Prostate gland (tissue), 2 donors: Measurements from ENCODE around the gene VASN. TPM values are rescaled to one million over a fixed set of nuclear protein-coding genes. Genes with fewer than 3 reads are reported as not detected.
"Not testable (repeated sequence)": the region's sequence is repeated elsewhere in the genome, so short reads cannot be mapped to it uniquely, and the experiment has no call there.

ENCODE experiments used
- DNase-seq: peaks from one replicate; pipeline ENCODE4 v3.0.0-alpha.2; 2019; ENCODE audit warnings: low spot score
- H3K27ac ChIP-seq, 2 donors: fragments of 200-600 bp; sonication (generic); 2 replicates each; pipeline ENCODE4 v1.5.1; 2017 to 2019
- H3K27me3 ChIP-seq: fragments of 200-600 bp; sonication (generic); replicated peaks from 2 replicates; pipeline ENCODE4 v1.5.1; 2019; ENCODE audit not compliant: insufficient read depth
- H3K36me3 ChIP-seq, 2 donors: fragments of 200-600 bp; sonication (generic); 1 replicate in 1 of 2; 2 replicates in 1 of 2; pipeline versions ENCODE4 v1.5.1 to v1.8.1; 2017 to 2019
- H3K4me1 ChIP-seq: fragments of 200-600 bp; sonication (generic); replicated peaks from 2 replicates; pipeline ENCODE4 v1.5.1; 2019
- H3K4me3 ChIP-seq, 2 donors: fragments of 200-600 bp; sonication (generic); 2 replicates each; pipeline ENCODE4 v1.5.1; 2017 to 2019
- H3K9me3 ChIP-seq: fragments of 200-600 bp; sonication (generic); 2 replicates; pipeline ENCODE4 v1.5.1; 2017
- POLR2A ChIP-seq: fragments of 450-650 bp; IDR thresholded peaks from one replicate; pipeline ENCODE4 v1.6.1; 2016; ENCODE audit warnings: antibody characterized with exemption, mild to moderate bottlenecking
- POLR2AphosphoS5 ChIP-seq: sonication (generic); formaldehyde crosslinking; IDR thresholded peaks from one replicate; pipeline ENCODE4 v1.6.1; 2017; ENCODE audit warnings: antibody characterized with exemption
- WGBS: methylation state at CpG from one replicate; pipeline ENCODE4 v1.1.5; 2018; 5-methylcytosine and 5-hydroxymethylcytosine counted together
- intact Hi-C: fragments of 100-400 bp; cut with DNase I; formaldehyde crosslinking; loops from one replicate; pipeline ENCODE4 v1.14.2; 2022
- total RNA-seq, 2 donors: library from RNA; depleted of rRNA; stranded (reverse); fragments of >200 nt; gene quantifications; one replicate each; pipeline ENCODE4 v1.1.0, GENCODE V29; 2016
- TF ChIP-seq, protein P1 (sequence below), 4 experiments: fragments of 200-600 bp in 2 of 4; fragments of 450-650 bp in 2 of 4; sonication (generic) in 2 of 4; IDR thresholded peaks; 1 replicate in 3 of 4; 2 replicates in 1 of 4; pipeline ENCODE4 v1.5.1; 2016 to 2019; ENCODE audit warnings: antibody characterized with exemption in 4 of 4, mild to moderate bottlenecking in 2 of 4, moderate library complexity in 2 of 4

The VASN gene
- total RNA-seq, 2 donors from 2014 or later, result 13.1 to 97.4 TPM

DNA sequence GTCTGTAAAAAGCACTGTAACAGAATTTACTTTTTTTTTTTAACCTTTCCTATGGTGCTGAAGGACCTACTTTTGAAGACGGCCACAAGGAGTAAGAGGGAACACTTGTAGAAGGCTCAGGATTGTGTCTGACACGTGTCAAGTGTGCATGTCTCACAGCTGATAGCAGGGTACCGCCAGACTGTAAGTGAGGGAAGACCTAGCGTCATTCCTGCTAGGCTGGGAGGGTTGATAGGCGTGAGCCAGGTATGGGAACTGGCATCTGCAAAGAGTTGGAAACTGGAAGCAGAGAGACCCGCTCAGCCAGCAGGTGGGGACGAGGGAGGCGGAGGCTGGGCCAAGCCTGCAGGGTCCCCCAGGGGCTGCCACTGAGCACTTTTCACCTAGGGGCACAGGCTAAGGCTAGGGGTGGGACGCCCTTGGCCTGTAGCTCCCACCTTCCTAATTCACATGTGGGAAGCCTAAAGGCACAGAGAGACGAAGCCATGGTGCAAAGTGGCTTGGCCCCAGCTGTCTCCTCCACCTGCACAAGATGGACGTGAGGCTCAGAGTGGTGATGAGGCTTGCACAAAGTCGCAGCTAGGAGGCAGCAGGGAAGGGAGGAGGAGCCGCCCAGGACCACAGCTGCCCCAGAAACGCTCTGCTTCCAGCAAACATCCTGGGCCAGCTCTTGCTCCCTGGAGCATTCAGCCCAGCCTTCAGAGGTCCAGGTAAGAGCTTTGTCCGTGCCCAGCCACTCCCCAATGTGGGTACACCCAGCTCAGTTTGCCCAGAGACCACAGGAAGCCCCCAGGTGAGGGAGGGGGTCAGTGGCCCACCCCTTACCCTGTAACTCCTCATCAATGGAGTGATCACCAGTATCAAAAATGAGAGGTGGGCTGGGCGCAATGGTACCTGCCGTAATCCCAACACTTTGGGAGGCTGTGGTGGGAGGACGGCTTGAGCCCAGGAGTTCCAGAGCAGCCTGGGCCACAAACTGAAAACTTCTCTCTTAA is 18.9 kb downstream of the VASN start:
- 79% methylated on average over 18 of the region's 18 CpGs for WGBS
- TF ChIP-seq POLR2AphosphoS5 (no peak), POLR2A (no peak)
- TF ChIP-seq, protein P1, sequence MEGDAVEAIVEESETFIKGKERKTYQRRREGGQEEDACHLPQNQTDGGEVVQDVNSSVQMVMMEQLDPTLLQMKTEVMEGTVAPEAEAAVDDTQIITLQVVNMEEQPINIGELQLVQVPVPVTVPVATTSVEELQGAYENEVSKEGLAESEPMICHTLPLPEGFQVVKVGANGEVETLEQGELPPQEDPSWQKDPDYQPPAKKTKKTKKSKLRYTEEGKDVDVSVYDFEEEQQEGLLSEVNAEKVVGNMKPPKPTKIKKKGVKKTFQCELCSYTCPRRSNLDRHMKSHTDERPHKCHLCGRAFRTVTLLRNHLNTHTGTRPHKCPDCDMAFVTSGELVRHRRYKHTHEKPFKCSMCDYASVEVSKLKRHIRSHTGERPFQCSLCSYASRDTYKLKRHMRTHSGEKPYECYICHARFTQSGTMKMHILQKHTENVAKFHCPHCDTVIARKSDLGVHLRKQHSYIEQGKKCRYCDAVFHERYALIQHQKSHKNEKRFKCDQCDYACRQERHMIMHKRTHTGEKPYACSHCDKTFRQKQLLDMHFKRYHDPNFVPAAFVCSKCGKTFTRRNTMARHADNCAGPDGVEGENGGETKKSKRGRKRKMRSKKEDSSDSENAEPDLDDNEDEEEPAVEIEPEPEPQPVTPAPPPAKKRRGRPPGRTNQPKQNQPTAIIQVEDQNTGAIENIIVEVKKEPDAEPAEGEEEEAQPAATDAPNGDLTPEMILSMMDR (IDR thresholded peaks at IDR 0.05), result no peak
- Histone ChIP-seq H3K4me1 (no peaks in the 10 kb centered on the region), H3K9me3 (no peaks in the 10 kb centered on the region), H3K27me3 (no peaks in the 10 kb centered on the region), H3K4me3 (no peak overlapping the region), H3K27ac (no peak overlapping the region), H3K36me3 (no peaks in the 10 kb centered on the region)
- intact Hi-C loops, result no loop called here
- DNase-seq, result no peak

DNA sequence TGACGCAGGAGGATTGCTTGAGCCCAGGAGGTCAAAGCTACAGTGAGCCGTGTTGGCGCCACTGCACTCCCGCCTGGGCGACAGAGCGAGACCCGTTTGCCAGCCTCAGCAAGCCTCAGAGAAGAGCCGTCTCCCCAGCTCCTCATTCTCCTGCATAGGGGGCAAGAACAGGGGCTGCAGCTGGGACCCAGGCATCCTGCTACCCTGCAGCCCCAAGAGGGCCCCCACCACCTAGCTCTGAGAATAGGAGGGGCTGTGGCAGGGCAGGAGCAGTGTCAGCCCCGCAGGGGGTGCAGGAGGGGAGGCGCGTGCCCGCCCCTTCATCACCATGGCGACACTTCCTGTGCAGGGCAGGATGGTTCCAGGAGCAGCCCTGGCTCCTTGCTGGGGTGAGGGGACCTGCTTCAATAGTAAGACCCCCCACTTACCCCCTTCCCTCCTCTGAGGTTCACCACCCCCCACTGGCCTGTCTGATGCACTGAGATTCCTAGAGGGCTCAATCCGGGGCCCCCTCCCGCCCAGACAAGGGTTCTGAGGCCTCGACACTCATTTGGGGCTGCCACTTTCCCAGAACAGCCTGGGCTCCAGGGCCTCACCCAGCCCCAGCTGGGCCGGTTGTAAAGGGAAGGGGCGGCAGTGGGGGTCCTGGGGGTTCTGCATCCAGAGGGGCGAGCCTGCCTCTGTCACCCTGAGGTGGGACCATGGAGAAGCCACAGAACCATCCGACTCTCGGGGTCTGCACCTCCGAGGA is 20.2 kb downstream of the VASN start:
- Histone ChIP-seq H3K9me3 (no peaks in the 10 kb centered on the region), H3K27ac (peak overlapping the region in 1 of 2 donors; percentile 50), H3K4me3 (no peak overlapping the region), H3K36me3 (no peaks in the 10 kb centered on the region), H3K4me1 (no peaks in the 10 kb centered on the region), H3K27me3 (no peaks in the 10 kb centered on the region)
- DNase-seq, result no peak
- 81% methylated on average over 22 of the region's 22 CpGs for WGBS
- TF ChIP-seq, protein P1 (IDR thresholded peaks at IDR 0.05), result no peak
- TF ChIP-seq POLR2A (no peak), POLR2AphosphoS5 (no peak)
- intact Hi-C loops, result no loop called here

DNA sequence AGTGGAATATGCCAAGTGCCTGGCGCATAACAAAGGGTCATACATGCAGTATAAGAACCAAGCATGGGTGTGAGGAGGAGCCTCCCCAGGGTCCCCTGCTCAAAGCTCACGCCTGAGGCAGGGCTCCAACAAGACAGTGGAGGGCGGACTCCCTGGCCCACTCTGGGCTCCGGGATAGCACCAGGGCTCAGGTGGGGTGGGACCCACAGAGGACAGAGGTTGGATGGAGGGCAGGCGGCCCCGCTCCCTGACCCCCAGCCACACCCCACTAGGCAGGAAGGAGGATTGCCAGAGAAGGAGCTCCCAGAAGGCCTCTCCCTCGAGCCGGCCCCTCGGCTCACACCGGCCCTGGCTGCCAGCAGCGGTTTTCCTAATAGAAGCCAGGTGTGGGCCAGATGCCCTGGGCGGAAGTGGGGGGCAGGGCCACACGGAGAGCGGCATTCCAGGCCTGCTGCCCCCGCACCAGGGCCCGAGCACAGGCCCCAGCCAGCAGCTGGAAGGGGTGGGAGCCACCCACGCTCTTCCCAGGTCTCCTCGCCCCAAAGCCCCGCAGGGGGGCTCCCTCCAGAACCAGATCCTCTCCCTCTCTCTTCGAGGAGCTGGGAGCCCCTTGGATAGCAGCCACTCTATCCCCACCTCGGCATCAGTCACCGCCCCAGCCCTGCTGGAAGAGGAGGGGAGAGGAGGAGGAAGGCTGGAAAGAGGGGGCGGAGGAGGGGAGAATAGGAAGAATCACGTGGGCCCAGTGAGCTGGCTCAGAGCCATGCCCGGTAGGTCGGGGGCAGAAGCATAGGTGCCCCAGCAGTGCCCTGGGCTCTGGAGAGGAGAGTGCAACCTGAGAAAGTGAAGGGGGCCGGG is 21.0 kb downstream of the VASN start:
- DNase-seq, result no peak
- Histone ChIP-seq H3K27me3 (no peaks in the 10 kb centered on the region), H3K9me3 (no peaks in the 10 kb centered on the region), H3K27ac (peak overlapping the region; percentile 50 to 67), H3K4me1 (no peaks in the 10 kb centered on the region), H3K4me3 (no peak overlapping the region), H3K36me3 (no peaks in the 10 kb centered on the region)
- 29% methylated on average over 23 of the region's 27 CpGs for WGBS
- intact Hi-C loops, result no loop called here
- TF ChIP-seq POLR2A (no peak), POLR2AphosphoS5 (peak; percentile 33)
- TF ChIP-seq, protein P1 (IDR thresholded peaks at IDR 0.05), result peak in 1 of 4 experiments; percentile 19

DNA sequence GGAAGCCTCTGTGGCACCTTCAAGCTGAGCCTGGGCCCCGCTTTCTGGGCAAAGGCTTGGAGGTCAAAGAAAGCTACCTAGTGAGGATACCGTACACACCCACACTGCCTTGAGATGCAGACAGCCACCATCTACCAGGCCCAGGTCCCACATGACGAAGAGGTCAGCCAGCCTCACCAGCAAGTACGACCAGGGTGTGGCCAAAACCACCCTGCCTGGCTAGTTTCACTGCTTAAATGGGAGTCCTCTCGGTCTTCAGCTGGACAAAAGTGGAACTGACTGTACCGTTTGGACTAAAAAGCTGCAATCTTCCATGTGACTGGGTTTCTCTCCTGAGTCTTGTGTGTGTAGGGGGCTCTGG is 21.6 kb downstream of the VASN start:
- no peaks in the 10 kb centered on the region for H3K36me3 ChIP-seq
- 44% methylated on average over 6 of the region's 6 CpGs for WGBS
- H3K27me3 ChIP-seq, result no peaks in the 10 kb centered on the region
- no peaks in the 10 kb centered on the region for H3K9me3 ChIP-seq
- DNase-seq, result no peak
- intact Hi-C loops, result no loop called here
- TF ChIP-seq, protein P1 (IDR thresholded peaks at IDR 0.05), result peak in 1 of 4 experiments; percentile 11
- TF ChIP-seq POLR2A, result no peak
- H3K4me1 ChIP-seq, result no peaks in the 10 kb centered on the region
- no peak overlapping the region for H3K4me3 ChIP-seq
- H3K27ac ChIP-seq, result peak overlapping the region; percentile 50 to 67

DNA sequence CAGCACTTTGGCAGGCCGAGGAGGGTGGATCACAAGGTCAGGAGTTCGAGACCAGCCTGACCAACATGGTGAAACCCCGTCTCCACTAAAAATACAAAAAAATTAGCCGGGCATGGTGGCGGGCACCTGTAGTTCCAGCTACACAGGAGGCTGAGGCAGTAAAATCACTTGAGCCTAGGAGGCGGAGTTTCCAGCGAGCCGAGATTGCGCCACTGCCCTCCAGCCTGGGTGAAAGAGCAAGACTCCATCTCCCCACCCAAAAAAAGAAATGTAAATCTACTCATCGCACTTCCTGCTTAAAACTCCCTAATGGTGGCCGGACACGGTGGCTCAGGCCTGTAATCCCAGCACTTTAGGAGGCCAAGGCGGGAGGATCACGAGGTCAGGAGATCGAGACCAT is 22.2 kb downstream of the VASN start:
- not testable (repeated sequence) for H3K9me3 ChIP-seq, DNase-seq, H3K4me1 ChIP-seq, H3K36me3 ChIP-seq, H3K27me3 ChIP-seq, H3K4me3 ChIP-seq
- intact Hi-C loops, result loop anchor here (2.0 kb wide), 1 partner anchor 33 kb away; no protein-coding TSS in a partner anchor
- 96% methylated on average over 15 of the region's 15 CpGs for WGBS
- H3K27ac ChIP-seq, result peak overlapping the region in 1 of 2 donors; percentile 50
